T1000 (cell line): Measurements from ENCODE around the gene TOMM70.
A peak's percentile ranks its signal among the peaks of the same experiment; 100 is the strongest.
"Not testable (repeated sequence)": the region's sequence is repeated elsewhere in the genome, so short reads cannot be mapped to it uniquely, and the experiment has no call there.

Experiments used
- DNase-seq: peaks from one replicate; lab custom pipeline; 2025; ENCODE audit warnings: mixed read lengths; lab: John Stamatoyannopoulos, UW

TOMM70 gene

GRCh38 chr3:100400780-100401673 is at the start of gene TOMM70, which contains the start of gene LNP1:
TSS of gene TOMM70 (minus strand) at chr3:100401089. CDS start at chr3:100400949, 140 bp downstream.
TSS of gene LNP1 (plus strand) at chr3:100401539. CDS start at chr3:100429730, 28,191 bp downstream.
- peak; percentile 88 for DNase-seq

DNA sequence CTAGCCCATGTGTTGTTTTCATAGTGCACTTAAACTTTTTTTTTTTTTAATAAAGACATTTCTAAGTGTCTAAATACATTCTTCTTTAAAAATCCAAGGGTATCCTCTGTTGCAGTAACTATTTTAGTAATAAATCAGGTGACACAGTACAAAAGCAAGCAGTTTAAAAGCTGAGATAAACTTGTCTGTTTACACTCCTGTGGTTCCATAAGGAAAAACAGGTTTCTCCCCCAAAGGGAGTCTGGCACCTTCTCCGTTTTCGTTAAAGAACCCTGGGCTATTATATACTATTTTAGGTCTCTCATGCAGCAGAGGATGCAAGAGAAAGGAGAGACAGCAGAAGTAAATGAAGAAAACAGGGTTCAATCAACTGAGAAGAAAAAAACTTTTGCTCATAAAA is 48.3 kb upstream of the TOMM70 start:
- DNase-seq, result no peak

DNA sequence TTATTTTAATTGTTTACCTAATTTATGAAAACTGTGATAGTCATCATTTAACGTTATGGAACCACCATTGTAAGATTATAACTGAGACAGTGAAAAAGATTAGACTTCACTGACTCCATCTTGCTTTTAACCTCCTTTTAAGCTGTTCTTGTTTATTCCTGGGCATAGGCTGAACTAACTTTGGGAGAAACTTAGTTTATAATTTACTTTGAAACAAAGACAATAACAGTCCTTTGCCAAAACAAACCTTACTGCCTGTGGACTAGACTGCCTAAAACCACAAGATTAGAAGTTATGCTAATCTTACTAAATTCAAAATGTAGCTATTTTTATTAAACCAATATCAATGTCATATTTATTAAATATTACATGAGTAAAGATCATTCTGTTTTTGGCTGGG is 47.2 kb upstream of the TOMM70 start:
- no peak for DNase-seq

- DNase-seq, result not testable (repeated sequence)
Observed at GRCh38 chr3:100447067-100447466, 46.2 kb upstream of the TOMM70 start.

GRCh38 chr3:100443690-100444089 is 42.8 kb upstream of the TOMM70 start:
- DNase-seq, result no peak

DNA sequence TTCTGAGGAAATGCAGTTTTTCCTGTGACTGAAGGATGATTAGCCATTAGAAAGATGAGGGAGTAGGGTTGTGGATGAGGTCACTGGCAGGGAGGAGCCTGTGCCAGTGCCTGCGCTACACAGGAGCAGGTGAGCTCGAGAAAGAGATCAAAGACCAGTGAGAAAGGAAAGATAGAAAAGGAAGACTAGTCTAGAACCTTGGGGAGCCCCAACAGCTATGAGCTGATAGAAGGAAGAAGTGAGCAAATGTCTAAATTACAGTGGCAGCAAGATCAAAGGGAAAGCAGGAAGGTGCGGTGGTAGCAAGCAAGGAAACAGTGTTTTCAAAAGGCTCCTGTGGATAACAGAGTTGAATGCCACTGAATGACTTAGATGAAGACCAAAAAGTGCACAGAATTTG is 40.0 kb upstream of the TOMM70 start:
- no peak for DNase-seq

DNA sequence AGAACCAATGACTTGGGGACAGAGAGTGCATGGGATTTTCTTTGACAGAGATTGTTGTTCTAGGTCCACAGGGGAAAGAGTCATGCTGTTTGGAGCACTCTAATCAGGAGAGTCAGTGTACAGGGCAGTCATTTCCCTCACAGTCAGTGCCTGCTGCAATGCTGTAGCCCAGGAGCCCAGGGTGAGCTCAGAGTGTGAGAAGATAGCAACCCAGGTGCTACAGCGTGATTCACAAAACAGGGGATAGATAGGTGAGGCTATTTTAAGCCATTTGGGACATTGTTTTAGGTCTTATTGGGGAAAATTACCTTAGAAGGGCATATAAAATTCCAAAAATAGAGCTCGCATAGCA is 37.7 kb upstream of the TOMM70 start:
- DNase-seq, result no peak

DNA sequence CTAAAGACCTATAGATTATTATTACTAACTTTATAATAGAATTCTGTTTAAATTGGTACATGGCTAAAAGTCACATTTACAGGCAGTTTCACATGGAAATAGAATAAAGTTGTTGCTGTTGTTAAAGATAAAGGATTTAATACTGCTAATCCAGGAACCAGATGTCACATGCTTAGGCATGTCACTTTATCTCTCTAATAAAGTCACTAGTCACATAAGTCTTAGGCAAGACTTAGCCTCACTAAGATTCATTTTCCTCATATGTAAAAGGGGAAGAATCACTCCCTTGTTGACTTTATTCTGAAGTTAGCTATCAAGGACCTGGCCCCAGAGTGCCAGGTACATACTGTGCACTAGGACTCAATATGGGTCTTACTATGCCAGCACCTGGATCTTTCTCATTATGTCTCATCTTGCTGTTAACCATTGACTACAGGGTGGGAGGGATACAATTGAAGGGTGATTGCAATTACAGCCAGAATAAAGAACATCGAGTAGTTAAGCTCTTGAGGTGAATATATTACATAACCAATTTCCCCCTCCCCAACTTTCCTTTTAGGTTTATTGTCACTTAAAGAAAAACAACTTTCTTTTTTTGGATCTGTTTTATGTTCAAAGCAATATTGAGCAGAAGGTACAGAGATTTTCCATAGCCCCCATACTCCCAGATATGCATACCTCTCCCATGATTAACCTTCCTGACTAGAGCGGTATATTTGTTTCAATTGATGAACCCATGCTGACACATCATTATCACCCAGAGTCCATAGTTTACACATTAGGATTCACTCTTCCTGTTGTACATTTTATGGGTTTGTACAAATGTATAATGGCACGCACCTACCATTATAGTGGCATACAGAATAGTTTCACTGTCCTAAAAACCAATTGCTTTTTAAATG is 37.1 kb upstream of the TOMM70 start:
- DNase-seq, result no peak

- DNase-seq, result no peak
Observed at GRCh38 chr3:100436951-100437350, 36.1 kb upstream of the TOMM70 start.

GRCh38 chr3:100429187-100429716 is 28.4 kb upstream of the TOMM70 start:
- DNase-seq, result no peak

- DNase-seq, result no peak
Observed at GRCh38 chr3:100427699-100428098, 26.8 kb upstream of the TOMM70 start.

- DNase-seq, result no peak
Observed at GRCh38 chr3:100426067-100426682, 25.3 kb upstream of the TOMM70 start.

DNA sequence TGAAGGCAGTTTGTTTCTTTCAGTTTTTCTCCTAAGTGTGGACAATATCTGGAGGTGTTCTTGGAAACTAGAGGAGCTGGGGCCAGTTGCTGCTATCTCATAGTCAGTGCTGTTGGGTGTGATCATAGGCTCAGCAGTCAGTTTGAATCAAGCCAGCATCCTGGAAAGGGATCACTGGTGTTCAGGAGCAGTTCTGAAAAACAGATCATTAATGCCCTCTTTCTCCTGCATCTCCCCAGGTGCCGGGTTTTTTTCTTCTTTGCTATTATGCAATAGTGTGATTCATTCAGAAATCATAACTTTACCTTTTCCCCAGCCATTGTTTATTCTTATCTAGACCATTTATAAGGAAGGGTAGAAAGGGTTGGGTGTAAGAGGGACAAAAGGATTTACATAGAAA is 24.4 kb upstream of the TOMM70 start:
- no peak for DNase-seq

DNA sequence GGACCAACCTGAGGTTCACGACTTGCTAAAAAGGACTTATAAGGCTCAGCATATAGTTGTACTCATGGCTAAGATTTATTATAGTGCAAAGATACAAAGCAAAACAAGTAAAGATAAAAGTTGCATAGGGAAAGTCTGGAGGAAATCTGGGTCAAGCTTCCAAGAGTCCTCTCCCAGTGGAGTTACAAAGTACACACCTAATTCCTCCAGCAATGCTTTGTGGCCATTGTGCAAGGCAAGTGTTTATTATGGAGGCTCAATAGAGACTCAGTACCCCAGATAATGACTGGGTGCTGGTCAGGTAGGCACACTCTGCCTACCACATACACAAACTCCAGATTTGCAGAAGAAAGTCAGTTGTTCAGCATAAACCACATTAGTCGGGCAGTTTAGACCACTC is 23.4 kb upstream of the TOMM70 start:
- no peak for DNase-seq

DNA sequence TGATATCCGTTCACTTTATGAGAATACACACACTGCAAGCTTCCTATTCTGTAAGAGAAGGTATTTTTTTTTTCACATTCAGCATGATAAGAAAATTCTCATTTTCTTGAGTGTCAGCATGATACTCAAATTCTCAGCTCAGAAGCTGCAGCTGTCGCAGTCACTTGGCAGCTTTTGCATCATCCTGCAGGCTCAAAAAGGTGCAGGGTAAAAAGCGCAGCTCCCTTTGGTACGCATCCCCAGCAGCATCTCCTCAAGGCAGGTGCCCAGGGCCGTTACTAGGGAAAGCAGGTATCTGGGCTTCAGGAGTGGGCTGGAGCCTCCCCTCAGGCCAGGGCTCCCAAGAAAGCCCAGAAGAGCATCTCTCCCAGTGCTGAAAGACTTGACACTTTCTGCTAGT is 22.7 kb upstream of the TOMM70 start:
- DNase-seq, result no peak

- no peak for DNase-seq
Observed at GRCh38 chr3:100420885-100421284, 20.0 kb upstream of the TOMM70 start.

GRCh38 chr3:100419406-100419805 is 18.5 kb upstream of the TOMM70 start:
- no peak for DNase-seq

- DNase-seq, result no peak
Observed at GRCh38 chr3:100416863-100417262, 16.0 kb upstream of the TOMM70 start.

- DNase-seq, result no peak
Observed at GRCh38 chr3:100416176-100416575, 15.3 kb upstream of the TOMM70 start.

GRCh38 chr3:100413613-100414012 is 12.7 kb upstream of the TOMM70 start:
- DNase-seq, result no peak

- DNase-seq, result no peak
Observed at GRCh38 chr3:100412912-100413590, 12.2 kb upstream of the TOMM70 start.
